Measurements from ENCODE around the gene GRN.

DNA sequence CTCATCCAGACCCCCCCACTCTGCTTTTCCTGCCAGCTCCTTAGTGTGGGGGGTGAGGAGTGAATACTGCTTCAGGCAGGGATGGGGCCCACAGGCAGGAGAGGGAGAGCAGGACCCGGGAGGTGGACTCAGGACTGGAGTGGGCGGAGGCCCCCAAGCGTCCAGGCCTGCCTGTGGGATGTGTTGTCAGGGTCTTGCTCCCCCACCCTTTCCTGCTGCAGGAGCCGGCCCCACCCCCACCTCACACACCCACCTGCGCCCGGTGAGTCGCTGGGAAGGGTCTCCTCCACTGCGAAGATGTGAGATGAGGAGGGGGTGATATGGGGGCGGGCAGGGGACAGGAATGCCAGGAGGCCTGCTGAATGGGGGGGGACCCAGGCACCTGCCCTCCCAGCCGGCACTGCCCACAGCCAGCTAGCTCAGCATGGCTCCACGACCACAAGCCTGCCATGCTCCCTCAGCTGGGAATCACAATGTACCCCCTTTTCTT is 17.4 kb downstream of the GRN start:
- no peak for TF ChIP-seq CTCF (IDR thresholded peaks at IDR 0.05)
- no peak for TF ChIP-seq POLR2A (IDR thresholded peaks at IDR 0.05)
